ELF-1 (cell line): Measurements from ENCODE around the gene RASGEF1B.
"Not testable (repeated sequence)": the region's sequence is repeated elsewhere in the genome, so short reads cannot be mapped to it uniquely, and the experiment has no call there.

ENCODE experiments used
- DNase-seq: peaks from one replicate; pipeline ENCODE4 v3.0.0-alpha.2; 2016; ENCODE audit warnings: low read depth, low spot score

RASGEF1B gene

GRCh38 chr4:81432825-81433224 is 38.9 kb downstream of the RASGEF1B start:
- DNase-seq, result no peak

GRCh38 chr4:81431971-81432370 is 39.7 kb downstream of the RASGEF1B start:
- no peak for DNase-seq

GRCh38 chr4:81429607-81430006 is 42.1 kb downstream of the RASGEF1B start:
- no peak for DNase-seq

GRCh38 chr4:81429031-81429430 is 42.7 kb downstream of the RASGEF1B start:
- DNase-seq, result no peak

- no peak for DNase-seq
These were observed 43.7 kb downstream of the RASGEF1B start for GRCh38 chr4:81428002-81428401.

- DNase-seq, result no peak
These were observed 44.3 kb downstream of the RASGEF1B start for GRCh38 chr4:81427344-81427821.

GRCh38 chr4:81426770-81427289 is 44.9 kb downstream of the RASGEF1B start:
- DNase-seq, result no peak

GRCh38 chr4:81424816-81425755 is 46.6 kb downstream of the RASGEF1B start:
- no peak for DNase-seq

- peak; percentile 67 for DNase-seq
These were observed 47.4 kb downstream of the RASGEF1B start for GRCh38 chr4:81424336-81424735.

GRCh38 chr4:81422595-81422994 is 49.1 kb downstream of the RASGEF1B start:
- no peak for DNase-seq

GRCh38 chr4:81421346-81422218 is 50.1 kb downstream of the RASGEF1B start:
- DNase-seq, result peak; percentile 80

- peak; percentile 19 for DNase-seq
These were observed 53.1 kb downstream of the RASGEF1B start for GRCh38 chr4:81418572-81418971.

GRCh38 chr4:81412946-81413495 is 58.7 kb downstream of the RASGEF1B start:
- DNase-seq, result no peak

- no peak for DNase-seq
These were observed 61.0 kb downstream of the RASGEF1B start for GRCh38 chr4:81410680-81411079.

- DNase-seq, result no peak
These were observed 61.9 kb downstream of the RASGEF1B start for GRCh38 chr4:81409836-81410235.

- DNase-seq, result no peak
These were observed 63.4 kb downstream of the RASGEF1B start for GRCh38 chr4:81408341-81408740.

- no peak for DNase-seq
These were observed 64.0 kb downstream of the RASGEF1B start for GRCh38 chr4:81407726-81408125.

- not testable (repeated sequence) for DNase-seq
These were observed 65.2 kb downstream of the RASGEF1B start for GRCh38 chr4:81406481-81406880.

GRCh38 chr4:81405900-81406401 is 65.8 kb downstream of the RASGEF1B start:
- DNase-seq, result peak; percentile 5

- DNase-seq, result no peak
These were observed 67.0 kb downstream of the RASGEF1B start for GRCh38 chr4:81404741-81405140.

GRCh38 chr4:81404294-81404693 is 67.4 kb downstream of the RASGEF1B start:
- DNase-seq, result peak; percentile 10
